ENCODE results near the gene MTOR. TPM values are rescaled to one million over a fixed set of nuclear protein-coding genes. Genes with fewer than 3 reads are reported as not detected.
"Not testable (repeated sequence)": the region's sequence is repeated elsewhere in the genome, so short reads cannot be mapped to it uniquely, and the experiment has no call there.

The MTOR gene
- polyA plus RNA-seq, 3 donors = 42.4 to 45.0 (median 44.1) TPM

- DNase-seq (ENCODE audit: extremely low read depth in 1 of 11, low read depth in 9 of 11, low spot score in 4 of 11) = no peak
Measured at GRCh38 chr1:11169202-11169601, 93.1 kb downstream of the MTOR start.

DNA sequence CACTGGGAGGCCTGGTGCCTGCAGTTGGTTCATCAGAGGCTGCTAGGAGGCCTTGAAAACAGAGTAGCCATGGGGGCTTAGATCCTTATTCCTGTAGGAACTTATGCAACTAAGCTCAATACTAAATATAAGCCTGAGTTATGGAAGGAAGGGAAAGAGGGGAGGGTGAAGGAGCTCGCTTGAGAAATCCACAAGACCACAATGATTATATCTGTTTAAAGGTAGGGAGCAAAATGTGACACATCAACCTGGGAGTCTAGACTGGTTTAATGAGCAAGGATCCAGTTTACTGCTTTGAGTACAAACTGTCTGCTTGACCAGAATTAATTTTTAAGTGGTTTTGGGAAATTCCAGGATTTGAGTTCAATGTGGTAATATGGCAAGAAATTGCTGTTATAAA, 93.6 kb downstream of the MTOR start:
- no peak for DNase-seq (ENCODE audit: extremely low read depth in 1 of 11, low read depth in 9 of 11, low spot score in 4 of 11)

- DNase-seq (ENCODE audit: extremely low read depth in 1 of 11, low read depth in 9 of 11, low spot score in 4 of 11) = not testable (repeated sequence)
Measured at GRCh38 chr1:11166744-11167143, 95.6 kb downstream of the MTOR start.

GRCh38 chr1:11162752-11163151, 99.6 kb downstream of the MTOR start:
- not testable (repeated sequence) for DNase-seq (ENCODE audit: extremely low read depth in 1 of 11, low read depth in 9 of 11, low spot score in 4 of 11)

DNA sequence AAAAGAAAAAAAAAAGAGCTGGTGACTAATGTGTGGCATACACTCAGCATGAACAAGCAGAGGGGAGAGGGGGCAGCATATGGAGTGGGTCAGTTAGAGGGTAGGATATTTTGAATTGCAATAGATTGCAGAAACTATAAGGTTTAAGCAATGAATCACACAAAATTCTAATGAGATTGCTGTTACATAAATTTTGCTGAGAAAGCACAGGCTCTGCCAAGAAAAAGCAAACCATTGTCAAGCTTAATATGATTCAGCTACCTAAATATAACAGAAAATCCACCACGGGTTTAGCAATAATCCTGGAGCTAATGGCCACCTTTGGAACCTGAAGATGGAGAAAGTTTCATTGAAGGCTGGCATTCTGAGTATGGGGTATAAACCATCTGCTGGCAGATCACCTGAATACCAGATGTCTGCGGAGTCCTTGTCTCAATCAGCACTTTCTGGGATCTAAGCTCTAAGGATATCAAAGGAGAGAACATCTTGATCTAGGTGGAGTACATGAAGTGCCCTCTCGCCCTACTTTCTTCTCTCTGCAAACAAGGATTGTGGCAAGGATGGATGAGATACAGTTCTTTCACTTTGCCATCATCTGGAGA, 103.5 kb downstream of the MTOR start:
- DNase-seq (ENCODE audit: extremely low read depth in 1 of 11, low read depth in 9 of 11, low spot score in 4 of 11) = no peak

GRCh38 chr1:11158291-11158690, 104.1 kb downstream of the MTOR start:
- no peak for DNase-seq (ENCODE audit: extremely low read depth in 1 of 11, low read depth in 9 of 11, low spot score in 4 of 11)

DNA sequence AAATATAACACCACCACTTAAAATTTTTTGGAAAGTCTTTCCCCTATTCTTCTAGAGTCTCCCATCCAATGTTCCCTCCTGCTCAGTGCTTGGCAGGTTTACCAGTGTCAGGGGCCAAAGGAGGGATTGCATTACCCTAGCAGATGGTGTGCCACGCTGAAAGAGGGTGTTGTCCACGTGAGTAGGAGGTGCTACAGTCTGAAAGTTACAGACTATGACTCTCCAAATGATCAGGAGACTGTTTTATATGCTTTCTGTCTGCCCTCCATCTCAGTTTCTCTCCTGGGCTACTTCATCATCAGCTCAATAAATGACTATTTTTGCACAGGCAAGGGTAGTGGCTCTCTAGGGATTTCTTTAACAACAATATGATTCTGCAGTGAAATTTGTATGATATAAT, 104.5 kb downstream of the MTOR start:
- no peak for DNase-seq (ENCODE audit: extremely low read depth in 1 of 11, low read depth in 9 of 11, low spot score in 4 of 11)

DNA sequence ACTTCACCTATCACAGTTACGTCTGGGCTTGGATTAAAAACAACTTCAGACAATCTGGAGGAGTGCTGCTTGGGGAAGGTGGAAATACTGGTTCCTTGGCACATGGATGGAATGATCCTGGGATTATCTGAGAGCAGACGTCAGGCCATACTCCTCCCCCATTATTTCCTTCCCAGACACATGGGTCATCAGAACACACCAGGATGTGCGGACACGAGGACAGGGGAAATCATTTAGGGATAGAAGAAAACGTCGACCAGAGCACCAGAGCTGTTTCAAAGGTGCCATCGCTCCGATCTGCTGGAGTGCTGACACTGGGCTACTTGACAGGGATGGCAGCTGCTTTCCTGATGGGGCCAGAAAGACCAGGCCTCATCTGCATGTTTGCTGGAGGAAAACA, 105.0 kb downstream of the MTOR start:
- no peak for DNase-seq (ENCODE audit: extremely low read depth in 1 of 11, low read depth in 9 of 11, low spot score in 4 of 11)

DNA sequence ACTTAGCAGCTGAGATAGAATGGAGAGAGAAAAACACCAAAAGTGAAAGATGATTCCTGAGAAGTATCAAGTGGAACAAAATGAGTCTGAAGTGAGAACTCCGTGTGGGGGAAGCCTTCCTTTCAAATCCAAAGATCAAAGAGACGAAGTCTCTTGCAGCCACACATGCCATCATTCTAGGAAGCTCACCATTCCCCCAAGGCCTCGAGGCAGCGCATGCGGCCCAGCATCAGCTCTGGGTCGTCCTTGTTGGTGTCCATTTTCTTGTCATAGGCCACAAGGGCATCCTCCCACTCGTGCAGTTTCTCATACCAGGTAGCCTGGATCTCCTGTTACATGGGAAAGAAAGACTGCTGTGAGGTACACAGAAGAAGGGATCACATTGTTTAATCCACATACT, 105.4 kb downstream of the MTOR start:
- peak in 1 of 11 donors; percentile 33 for DNase-seq (ENCODE audit: extremely low read depth in 1 of 11, low read depth in 9 of 11, low spot score in 4 of 11)

GRCh38 chr1:11156441-11156840, 105.9 kb downstream of the MTOR start:
- no peak for DNase-seq (ENCODE audit: extremely low read depth in 1 of 11, low read depth in 9 of 11, low spot score in 4 of 11)

- DNase-seq (ENCODE audit: extremely low read depth in 1 of 11, low read depth in 9 of 11, low spot score in 4 of 11) = no peak
Measured at GRCh38 chr1:11153184-11153583, 109.2 kb downstream of the MTOR start.

DNA sequence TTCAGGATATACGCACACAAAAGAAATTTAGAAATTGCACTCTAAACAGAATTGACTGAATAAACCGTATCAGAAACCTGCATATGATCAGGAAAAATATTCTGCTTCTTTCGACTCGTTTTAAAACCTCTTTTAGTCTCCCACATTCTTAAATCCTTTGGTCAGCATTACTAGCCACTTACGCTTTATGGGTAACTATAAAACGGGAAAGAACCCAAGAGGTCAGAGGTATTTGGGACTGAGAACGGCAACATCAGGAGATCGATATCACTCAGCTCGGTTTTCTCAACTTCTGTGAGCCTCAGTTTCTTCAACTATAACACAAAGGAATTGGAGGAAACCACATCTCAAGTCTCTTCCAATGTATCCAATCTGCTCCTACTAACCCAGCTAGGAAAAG, 109.6 kb downstream of the MTOR start:
- no peak for DNase-seq (ENCODE audit: extremely low read depth in 1 of 11, low read depth in 9 of 11, low spot score in 4 of 11)

GRCh38 chr1:11151826-11152612, 110.3 kb downstream of the MTOR start:
- no peak for DNase-seq (ENCODE audit: extremely low read depth in 1 of 11, low read depth in 9 of 11, low spot score in 4 of 11)

GRCh38 chr1:11151114-11151513, 111.2 kb downstream of the MTOR start:
- DNase-seq (ENCODE audit: extremely low read depth in 1 of 11, low read depth in 9 of 11, low spot score in 4 of 11) = no peak

GRCh38 chr1:11150326-11150725, 112.0 kb downstream of the MTOR start:
- DNase-seq (ENCODE audit: extremely low read depth in 1 of 11, low read depth in 9 of 11, low spot score in 4 of 11) = peak in 9 of 11 donors; percentile 24 to 80 (median 59)

DNA sequence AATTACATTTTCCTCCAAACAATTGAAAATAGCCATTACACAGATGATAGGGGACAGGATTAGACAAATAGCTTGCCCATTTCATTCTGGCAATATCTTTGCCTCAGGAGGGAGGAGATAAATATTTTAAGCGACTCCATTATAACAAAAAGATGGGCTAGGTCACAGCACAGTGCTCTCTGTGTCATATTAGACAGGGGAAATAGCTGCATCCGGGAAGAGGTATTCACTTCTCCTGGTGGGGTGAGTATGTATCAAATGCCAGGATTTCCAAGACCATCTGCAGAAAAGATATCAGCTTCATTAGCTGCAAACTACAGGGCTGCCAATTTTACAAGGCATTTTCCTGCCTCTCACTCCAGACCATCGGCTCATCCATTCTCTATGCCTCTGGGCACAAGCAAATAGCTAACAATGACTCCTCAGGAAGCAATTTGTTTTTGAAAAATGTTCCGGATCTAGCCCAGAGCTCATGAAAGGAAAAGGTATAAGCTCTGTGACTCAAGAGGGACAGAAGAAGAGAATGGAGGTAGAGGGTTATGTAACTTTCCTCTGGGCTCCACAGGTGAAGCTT, 115.1 kb downstream of the MTOR start:
- no peak for DNase-seq (ENCODE audit: extremely low read depth in 1 of 11, low read depth in 9 of 11, low spot score in 4 of 11)

DNA sequence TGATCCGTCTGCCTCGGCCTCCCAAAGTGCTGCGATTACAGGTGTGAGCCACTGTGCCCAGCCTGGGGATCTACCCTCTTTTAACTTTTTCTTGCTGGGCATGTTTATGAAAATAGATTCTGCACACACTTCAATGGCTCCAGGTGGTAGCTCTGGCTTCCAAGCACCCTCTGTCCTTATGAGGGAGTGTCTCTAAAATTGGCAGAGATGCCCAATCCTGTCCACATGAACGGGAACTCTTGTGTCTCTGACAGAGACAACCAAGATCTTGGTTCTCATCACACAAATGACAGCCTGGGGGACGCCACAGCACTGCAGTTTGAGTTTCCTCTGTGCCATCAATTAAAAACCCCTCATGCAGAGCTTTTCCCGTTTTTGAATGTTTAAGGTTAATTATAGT, 116.6 kb downstream of the MTOR start:
- no peak for DNase-seq (ENCODE audit: extremely low read depth in 1 of 11, low read depth in 9 of 11, low spot score in 4 of 11)

GRCh38 chr1:11144570-11145256, 117.6 kb downstream of the MTOR start:
- no peak for DNase-seq (ENCODE audit: extremely low read depth in 1 of 11, low read depth in 9 of 11, low spot score in 4 of 11)

- DNase-seq (ENCODE audit: extremely low read depth in 1 of 11, low read depth in 9 of 11, low spot score in 4 of 11) = no peak
Measured at GRCh38 chr1:11143907-11144306, 118.4 kb downstream of the MTOR start.

GRCh38 chr1:11143401-11143800, 119.0 kb downstream of the MTOR start:
- no peak for DNase-seq (ENCODE audit: extremely low read depth in 1 of 11, low read depth in 9 of 11, low spot score in 4 of 11)
